Measurements from ENCODE around the gene DSCAML1. TPM values are rescaled to one million over a fixed set of nuclear protein-coding genes. Genes with fewer than 3 reads are reported as not detected.

DSCAML1 gene
- polyA plus RNA-seq, 1 donor, result 2.8 TPM

GRCh38 chr11:117723277-117724024 is 73.6 kb downstream of the DSCAML1 start:
- DNase-seq, result no peak

DNA sequence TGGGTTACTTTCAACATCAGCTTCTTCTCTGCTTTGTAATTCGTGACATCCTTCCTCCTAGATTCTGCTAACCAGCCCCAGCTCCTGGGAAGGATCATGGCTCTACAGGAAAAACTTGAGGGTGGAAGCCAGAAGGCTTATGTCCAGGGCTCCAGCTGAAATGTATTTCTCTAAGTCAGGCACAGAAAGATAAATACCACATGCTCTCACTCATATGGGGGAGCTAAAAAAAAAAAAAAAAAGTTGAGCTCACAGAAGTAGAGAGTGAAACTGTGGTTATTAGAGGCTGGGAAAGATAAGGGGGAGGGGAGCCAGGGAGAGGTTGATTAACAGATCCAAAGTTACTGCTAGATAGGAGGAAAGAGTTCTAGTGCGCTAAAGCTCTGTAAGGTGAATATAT is 74.9 kb downstream of the DSCAML1 start:
- peak; percentile 39 for DNase-seq

DNA sequence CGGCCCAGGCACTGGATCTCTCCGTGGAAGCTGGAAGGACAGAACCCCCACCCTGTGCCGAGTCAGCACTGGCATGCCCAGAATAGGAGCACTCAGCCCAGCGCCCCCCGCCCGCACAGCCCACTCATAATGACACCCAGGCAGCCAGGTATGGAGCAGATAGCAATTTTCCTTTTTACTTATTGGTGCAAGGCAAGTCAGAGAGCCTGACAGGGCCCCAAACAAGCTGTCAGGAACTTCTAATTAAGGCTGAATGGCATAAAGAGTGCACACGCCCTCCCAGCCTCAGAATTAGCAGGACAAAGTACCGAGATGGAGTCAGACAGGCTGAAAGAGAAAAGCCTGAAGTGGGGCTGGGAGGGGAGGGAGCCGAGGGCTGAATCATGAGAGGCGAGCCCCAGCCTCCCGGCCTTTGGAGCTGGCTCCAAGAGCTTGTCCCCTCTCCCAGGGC is 76.9 kb downstream of the DSCAML1 start:
- no peak for DNase-seq

GRCh38 chr11:117719480-117719879 is 77.5 kb downstream of the DSCAML1 start:
- no peak for DNase-seq

DNA sequence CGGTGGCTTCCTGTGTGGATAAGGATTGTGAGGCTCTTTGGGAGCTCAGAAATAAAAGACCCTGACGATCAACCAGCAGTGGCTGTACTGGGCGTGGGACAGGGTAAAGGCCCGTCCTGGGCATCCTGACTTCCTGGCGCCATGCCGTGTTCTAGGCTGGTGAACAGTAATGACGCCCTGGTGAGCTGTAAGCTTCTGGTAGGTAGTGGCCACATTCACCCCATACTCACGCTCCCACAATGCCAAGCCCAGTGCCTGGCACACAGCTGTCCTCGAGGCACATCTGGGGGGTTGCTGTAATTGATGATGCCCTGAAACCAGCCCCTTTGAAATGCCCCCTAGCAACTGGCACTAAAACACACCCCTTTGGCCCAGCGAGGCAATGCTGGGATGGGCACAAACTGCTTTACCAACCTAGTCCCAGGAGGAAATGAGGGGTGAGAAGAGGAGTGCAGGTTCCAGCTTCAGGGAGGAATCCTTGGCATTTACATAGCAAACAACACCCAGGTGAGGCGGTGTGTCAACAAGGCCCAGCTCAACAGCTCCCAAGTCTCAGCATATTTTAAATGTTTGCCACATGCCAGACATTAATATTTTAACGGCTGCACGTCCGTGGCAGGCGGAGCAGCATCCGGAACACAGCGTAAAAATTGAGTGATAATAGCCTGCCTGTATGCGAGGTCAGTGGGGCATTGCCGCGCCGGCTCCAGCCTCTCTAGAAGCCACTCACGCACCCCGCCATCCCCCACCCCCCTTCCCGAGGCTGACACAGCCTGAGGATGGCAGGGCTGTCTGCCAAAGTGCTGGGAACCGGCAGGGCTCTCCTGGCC is 79.3 kb downstream of the DSCAML1 start:
- DNase-seq, result no peak

GRCh38 chr11:117716521-117717440 is 80.2 kb downstream of the DSCAML1 start:
- no peak for DNase-seq

DNA sequence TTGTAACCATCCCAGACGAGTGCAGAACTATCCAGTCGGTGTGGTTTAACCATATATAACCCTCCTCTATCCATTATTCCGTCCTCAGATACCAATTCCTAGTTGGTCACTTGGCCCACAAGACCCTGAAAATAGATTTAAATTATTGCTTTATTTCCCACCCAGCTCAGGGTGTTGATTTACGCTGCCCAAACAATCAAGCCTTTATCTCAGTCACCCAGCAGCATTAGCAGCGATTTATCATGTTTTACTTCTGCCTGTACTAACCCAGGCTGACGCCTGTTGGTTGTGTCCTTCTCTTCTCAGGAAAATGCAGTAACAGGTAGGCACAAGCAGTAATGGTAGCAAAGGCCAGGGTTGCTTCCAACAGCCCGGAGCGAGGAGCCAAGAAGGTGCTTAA is 81.2 kb downstream of the DSCAML1 start:
- DNase-seq, result no peak

DNA sequence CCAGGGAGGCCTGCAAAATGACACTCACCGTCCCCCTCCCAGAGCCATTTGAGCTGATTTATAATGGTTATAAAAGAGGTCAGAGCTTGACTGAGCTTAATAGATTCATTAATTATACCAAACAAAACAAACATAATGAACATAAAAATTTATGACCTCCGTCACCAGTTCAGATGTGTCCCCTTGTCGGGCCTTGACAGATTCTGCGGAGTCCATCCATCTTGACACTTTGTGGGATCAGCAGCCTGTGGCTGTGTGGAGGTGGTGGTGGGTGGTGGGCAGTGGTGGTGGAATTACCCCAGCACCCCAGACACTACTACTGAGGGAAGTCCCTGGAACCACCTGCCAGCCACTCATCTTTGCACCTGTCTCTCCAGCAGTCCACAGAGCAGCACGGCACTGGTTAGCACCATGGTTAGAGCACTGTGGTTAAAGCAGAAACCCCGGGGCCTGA is 83.5 kb downstream of the DSCAML1 start:
- DNase-seq, result peak; percentile 51

GRCh38 chr11:117712530-117712929 is 84.5 kb downstream of the DSCAML1 start:
- DNase-seq, result no peak

DNA sequence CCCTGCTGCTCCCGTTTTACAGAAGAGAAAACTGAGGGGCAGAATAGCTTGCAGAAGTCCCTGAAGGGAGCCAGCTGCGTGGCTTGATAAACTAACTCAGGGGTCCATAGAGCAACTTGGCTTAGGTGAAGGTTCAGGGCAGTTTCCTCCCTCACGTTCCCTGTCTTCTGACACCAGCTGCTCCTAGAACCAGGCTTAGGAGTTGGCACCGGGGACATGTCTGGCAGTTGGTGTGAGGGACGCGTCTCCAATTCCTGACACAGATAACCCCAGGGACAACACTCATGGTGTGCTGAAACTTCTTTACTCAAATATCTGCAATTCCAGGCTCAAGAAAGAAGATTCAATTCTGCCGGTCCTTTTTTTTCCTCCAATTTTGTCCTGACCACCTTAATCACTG is 85.7 kb downstream of the DSCAML1 start:
- DNase-seq, result no peak

GRCh38 chr11:117710211-117710610 is 86.8 kb downstream of the DSCAML1 start:
- no peak for DNase-seq

DNA sequence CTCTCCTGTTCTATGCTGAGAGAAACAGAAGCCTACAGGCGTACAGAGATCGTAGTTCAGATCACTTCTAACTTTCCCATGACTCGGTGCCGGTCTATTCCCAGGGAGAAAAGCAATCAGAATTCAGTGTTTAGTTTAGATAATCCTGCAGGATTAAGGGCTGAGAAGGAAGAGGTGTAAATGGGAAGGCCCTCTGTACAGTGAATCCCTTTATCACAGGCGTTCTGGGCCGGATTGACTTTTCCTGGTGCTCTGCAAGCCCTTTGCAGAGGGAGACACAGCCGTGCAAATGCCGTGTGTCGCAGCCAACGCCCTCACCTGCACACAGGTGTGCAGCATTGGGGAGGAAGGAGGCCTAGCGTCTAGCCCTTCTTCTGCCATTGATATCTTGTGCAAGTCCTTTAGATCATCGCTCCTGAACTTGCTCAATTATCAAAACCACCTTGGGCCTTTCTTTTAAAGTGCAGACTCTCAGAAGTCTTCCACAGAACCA is 90.6 kb downstream of the DSCAML1 start:
- no peak for DNase-seq

GRCh38 chr11:117705866-117706265 is 91.2 kb downstream of the DSCAML1 start:
- no peak for DNase-seq

DNA sequence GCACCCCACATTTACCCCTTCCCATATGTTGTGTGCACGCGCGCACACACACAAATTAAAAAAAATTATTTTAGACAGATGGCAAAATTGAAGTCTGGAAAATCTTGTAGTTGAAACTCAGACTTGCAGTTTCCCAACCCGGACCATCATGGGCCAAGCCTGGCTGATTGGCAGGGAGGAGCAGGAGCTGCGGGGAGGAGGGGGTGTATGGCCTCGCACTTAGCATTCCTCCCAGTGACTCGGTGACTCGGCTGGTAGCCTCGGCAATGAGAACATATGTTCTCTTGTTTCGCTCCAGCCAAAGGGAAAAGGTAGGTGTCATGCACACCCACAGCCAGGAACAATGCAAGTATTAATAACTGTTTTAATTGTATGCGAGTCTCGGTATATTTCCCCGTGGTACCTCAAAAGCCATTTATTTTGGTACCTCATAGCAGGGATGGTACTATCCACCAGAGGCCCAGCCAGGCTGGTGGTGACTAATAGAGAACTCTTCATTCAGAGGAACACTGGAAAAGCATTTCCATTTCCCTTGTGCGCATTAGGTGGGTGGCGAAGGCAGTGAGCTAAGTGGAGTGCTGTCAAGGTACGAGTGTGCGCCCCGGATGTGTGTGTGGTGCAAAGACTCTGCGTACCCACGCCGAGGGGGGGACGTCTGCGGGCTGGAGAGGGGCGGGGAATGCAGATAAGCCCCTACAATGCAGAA is 92.5 kb downstream of the DSCAML1 start:
- DNase-seq, result no peak

DNA sequence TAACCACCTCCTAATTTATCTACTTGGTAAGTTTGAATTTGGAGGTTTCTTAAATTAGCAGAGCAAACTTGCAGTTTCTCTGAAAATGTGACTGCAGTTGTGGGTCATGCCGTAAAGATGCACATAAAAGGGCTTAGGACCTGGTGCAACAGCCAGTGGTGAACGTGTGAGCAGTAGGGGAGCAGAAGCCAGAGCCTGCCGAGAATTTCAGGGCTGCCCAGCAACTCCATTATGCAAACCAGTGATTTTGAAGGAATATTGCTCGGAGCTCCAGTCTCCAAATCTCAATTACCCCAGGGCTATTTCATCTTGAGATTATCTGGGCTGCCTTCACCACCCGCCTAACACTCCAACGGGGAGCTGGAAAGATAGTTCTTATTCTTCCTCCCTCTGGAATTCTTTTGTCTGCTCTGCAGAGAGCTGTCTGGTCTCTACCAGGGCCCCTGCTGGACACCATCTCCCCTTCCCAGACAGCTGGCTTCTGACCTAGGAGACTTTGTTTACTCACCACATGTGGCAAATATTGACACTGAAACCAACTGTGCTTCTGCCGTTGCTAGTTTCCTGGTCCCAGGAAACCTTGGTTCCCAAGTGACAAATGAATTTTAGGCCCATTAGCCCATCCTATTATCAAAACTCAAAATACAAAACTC is 93.9 kb downstream of the DSCAML1 start:
- DNase-seq, result no peak

DNA sequence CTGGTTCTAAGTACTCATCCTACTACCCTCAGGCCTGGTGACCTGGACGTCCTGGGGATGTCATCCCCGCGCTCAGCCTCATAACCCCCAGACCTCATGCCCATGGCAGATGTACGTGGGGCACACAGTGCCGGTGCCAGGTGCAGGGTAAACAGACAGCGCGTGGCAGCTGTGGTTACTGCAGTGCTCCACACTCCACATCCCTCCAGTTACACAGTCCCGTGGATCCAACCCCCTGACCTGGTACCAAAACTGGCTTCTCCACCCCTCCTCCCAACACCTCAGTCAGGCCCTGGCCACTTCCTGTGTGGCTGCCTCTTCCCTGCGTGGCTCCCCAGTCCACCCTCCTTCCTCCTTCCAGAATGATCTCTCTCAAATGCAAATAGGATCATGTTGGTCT is 95.2 kb downstream of the DSCAML1 start:
- no peak for DNase-seq

GRCh38 chr11:117700551-117700950 is 96.5 kb downstream of the DSCAML1 start:
- no peak for DNase-seq

GRCh38 chr11:117697319-117697718 is 99.7 kb downstream of the DSCAML1 start:
- DNase-seq, result no peak

DNA sequence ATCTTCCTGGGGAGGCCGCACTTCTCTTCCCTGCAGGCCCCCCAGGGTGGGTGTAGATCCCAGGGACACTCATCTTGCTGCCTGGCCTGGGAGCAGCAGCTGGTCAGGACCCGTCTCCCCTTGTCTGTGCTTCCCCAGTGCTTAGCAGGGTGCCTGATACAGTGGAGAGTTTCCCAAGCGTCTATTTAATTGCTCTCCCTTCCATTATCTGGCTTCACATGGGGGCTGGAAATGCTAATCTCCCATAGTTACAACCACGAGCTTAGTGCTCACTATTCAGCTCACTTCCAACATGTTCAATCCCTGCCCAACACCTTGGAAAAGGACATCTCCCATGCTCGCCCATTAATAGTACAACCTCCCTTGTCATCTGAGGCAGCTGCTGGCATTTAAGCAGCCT is 100.5 kb downstream of the DSCAML1 start:
- DNase-seq, result no peak

DNA sequence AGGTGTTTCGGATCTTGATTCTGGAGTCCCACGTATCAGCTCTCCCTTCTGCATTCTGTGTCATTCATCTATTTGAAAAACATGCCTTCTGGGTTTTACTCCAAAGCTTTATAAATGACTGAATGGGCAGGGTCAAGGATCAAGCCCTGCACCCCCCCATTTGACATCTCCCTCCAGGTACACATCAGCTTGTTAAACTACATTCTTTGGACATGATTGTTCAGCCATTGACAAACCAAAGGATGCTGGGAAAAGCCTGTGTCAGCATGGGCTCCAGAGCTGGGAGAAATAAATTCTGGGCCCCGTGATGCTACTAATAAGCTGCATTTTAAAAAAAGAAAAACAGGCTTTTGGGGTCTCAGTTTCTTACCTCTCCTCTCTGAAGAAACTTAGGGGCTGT is 103.7 kb downstream of the DSCAML1 start:
- DNase-seq, result no peak

DNA sequence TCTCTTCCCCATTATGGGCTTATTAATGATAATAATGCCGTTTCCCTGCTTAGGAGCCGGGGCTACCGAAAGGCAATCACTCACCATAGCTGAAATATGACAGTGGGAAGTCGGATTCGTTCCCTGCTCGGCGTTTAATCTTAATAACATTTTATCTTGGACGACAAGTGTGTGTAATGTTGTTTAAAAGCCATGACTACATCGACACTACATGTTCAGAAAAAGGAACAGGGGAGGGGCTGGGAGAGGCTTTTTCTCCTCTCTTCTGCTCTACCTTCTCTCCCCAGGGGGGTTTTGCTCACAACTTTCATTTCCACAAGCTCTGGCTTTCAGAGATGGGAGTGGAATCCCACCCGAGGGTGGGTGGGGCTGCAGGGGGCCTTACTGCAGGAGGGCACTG is 105.5 kb downstream of the DSCAML1 start:
- DNase-seq, result no peak

Data from left kidney (tissue), 2 donors.